HepG2 (cell line): ENCODE results near the gene ZFAND2B. TPM values are rescaled to one million over a fixed set of nuclear protein-coding genes. Genes with fewer than 3 reads are reported as not detected.

Experiments used
- AGO1 ChIP-seq: fragments of 200-400 bp; formaldehyde crosslinking; IDR thresholded peaks from 2 replicates; pipeline ENCODE4 v1.6.1; 2017; ENCODE audit warnings: mild to moderate bottlenecking, low read depth, low read length, moderate library complexity; ENCODE audit not compliant: poor library complexity, severe bottlenecking
- ARID3A ChIP-seq: IDR thresholded peaks from 2 replicates; pipeline ENCODE4 v1.6.1; 2012; ENCODE audit warnings: low read depth, low read length, improper control_type of control experiment
- ELF3 ChIP-seq: IDR thresholded peaks from 2 replicates; pipeline ENCODE4 v1.6.1; 2016; ENCODE audit warnings: missing genetic modification reagents, missing compliant biosample characterization
- HIVEP1 ChIP-seq: sonication (generic); formaldehyde crosslinking; IDR thresholded peaks from 2 replicates; pipeline ENCODE4 v1.4.0; 2020; ENCODE audit warnings: mild to moderate bottlenecking, missing genetic modification reagents
- HNF4G ChIP-seq, 2 experiments: sonication (generic) in 1 of 2; formaldehyde crosslinking in 1 of 2; IDR thresholded peaks; 2 replicates each; pipeline versions ENCODE4 v1.4.0 to v1.6.1; 2011 to 2020; ENCODE audit warnings: borderline replicate concordance in 2 of 2, low read depth in 2 of 2, mild to moderate bottlenecking in 2 of 2, low read length in 1 of 2, missing genetic modification reagents in 1 of 2, moderate library complexity in 1 of 2
- KDM2A ChIP-seq: sonication (generic); formaldehyde crosslinking; IDR thresholded peaks from 2 replicates; pipeline ENCODE4 v1.4.0; 2020; ENCODE audit warnings: low read depth, missing genetic modification reagents, borderline replicate concordance
- KLF9 ChIP-seq: IDR thresholded peaks from 2 replicates; pipeline ENCODE4 v1.6.1; 2016; ENCODE audit warnings: low read depth
- MATR3 ChIP-seq: sonication (generic); formaldehyde crosslinking; IDR thresholded peaks from 2 replicates; pipeline ENCODE4 v1.4.0; 2020; ENCODE audit warnings: missing genetic modification reagents
- MXD3 ChIP-seq: IDR thresholded peaks from 2 replicates; pipeline ENCODE4 v1.6.1; 2016; ENCODE audit warnings: mild to moderate bottlenecking, missing biosample characterization, missing genetic modification reagents
- NR2C2 ChIP-seq: sonication (generic); formaldehyde crosslinking; IDR thresholded peaks from 2 replicates; pipeline ENCODE4 v1.4.0; 2020; ENCODE audit warnings: missing genetic modification reagents, mild to moderate bottlenecking, moderate library complexity, borderline replicate concordance
- PAWR ChIP-seq: sonication (generic); formaldehyde crosslinking; IDR thresholded peaks from 2 replicates; pipeline ENCODE4 v1.4.0; 2020; ENCODE audit warnings: missing genetic modification reagents, mild to moderate bottlenecking, borderline replicate concordance
- REPIN1 ChIP-seq: sonication (generic); formaldehyde crosslinking; IDR thresholded peaks from 2 replicates; pipeline ENCODE4 v1.8.0; 2022; ENCODE audit warnings: missing genetic modification reagents, low read depth, mild to moderate bottlenecking, borderline replicate concordance
- SALL1 ChIP-seq: sonication (generic); formaldehyde crosslinking; IDR thresholded peaks from 2 replicates; pipeline ENCODE4 v1.8.0; 2022; ENCODE audit warnings: mild to moderate bottlenecking, missing genetic modification reagents
- SCMH1 ChIP-seq: sonication (generic); formaldehyde crosslinking; IDR thresholded peaks from 2 replicates; pipeline ENCODE4 v1.9.0; 2021; ENCODE audit warnings: missing genetic modification reagents, mild to moderate bottlenecking, borderline replicate concordance
- SIX1 ChIP-seq: sonication (generic); formaldehyde crosslinking; IDR thresholded peaks from 2 replicates; pipeline ENCODE4 v1.4.0; 2020; ENCODE audit warnings: missing genetic modification reagents, borderline replicate concordance
- SMAD9 ChIP-seq: sonication (generic); formaldehyde crosslinking; IDR thresholded peaks from 2 replicates; pipeline ENCODE4 v1.5.1; 2020; ENCODE audit warnings: mild to moderate bottlenecking, missing genetic modification reagents
- SYNCRIP ChIP-seq: fragments of 200-400 bp; formaldehyde crosslinking; IDR thresholded peaks from 2 replicates; pipeline ENCODE4 v1.6.1; 2018; ENCODE audit warnings: mild to moderate bottlenecking, low read depth, low read length; ENCODE audit not compliant: insufficient read depth
- ZBTB33 ChIP-seq: sonication (generic); formaldehyde crosslinking; IDR thresholded peaks from 2 replicates; pipeline ENCODE4 v1.4.0; 2020; ENCODE audit warnings: missing genetic modification reagents
- ZBTB8A ChIP-seq: sonication (generic); formaldehyde crosslinking; IDR thresholded peaks from 2 replicates; pipeline ENCODE4 v1.4.0; 2020; ENCODE audit warnings: mild to moderate bottlenecking, low read depth, missing genetic modification reagents, borderline replicate concordance
- ZNF513 ChIP-seq: sonication (generic); formaldehyde crosslinking; conservative IDR thresholded peaks from 2 replicates; pipeline ENCODE4 v1.5.0; 2020; ENCODE audit warnings: missing genetic modification reagents
- ZNF530 ChIP-seq: sonication (generic); formaldehyde crosslinking; IDR thresholded peaks from 2 replicates; pipeline ENCODE4 v1.5.0; 2020; ENCODE audit warnings: low read depth, mild to moderate bottlenecking, missing genetic modification reagents
- ZNF576 ChIP-seq: sonication (generic); formaldehyde crosslinking; IDR thresholded peaks from 2 replicates; pipeline ENCODE4 v1.4.0; 2020; ENCODE audit warnings: mild to moderate bottlenecking, missing genetic modification reagents
- ZNF879 ChIP-seq: sonication (generic); formaldehyde crosslinking; IDR thresholded peaks from 2 replicates; pipeline ENCODE4 v1.8.1; 2023; ENCODE audit warnings: missing genetic modification reagents
- polyA plus RNA-seq, 8 experiments: library from polyadenylated mRNA; depleted of rRNA in 3 of 8; stranded (reverse) in 7 of 8; unstranded in 1 of 8; fragments of >200 nt; fragmentation: Illumina TruSeq in 4 of 8; extraction: Trizol in 4 of 8; gene quantifications; 2 replicates each; pipeline versions ENCODE4 v1.2.1 to v1.2.3, GENCODE V29; 2011 to 2016; ENCODE audit warnings: low read depth in 4 of 8, missing spikeins in 1 of 8, mixed read lengths in 1 of 8; ENCODE audit not compliant: insufficient read depth in 1 of 8
- total RNA-seq, 5 experiments: library from RNA; depleted of rRNA; stranded (reverse); fragments of >200 nt; fragmentation: Illumina TruSeq; extraction: Trizol; gene quantifications; 2 replicates each; pipeline ENCODE4 v1.2.3, GENCODE V29; 2016; ENCODE audit warnings: low read depth in 1 of 5

ZFAND2B gene
- total and polyA plus RNA-seq, 2 of the 13 experiments (the other 11 are each of a cell fraction or from before 2014, with no cell fraction given): 53.3 to 115 TPM

- no peak for TF ChIP-seq MATR3 (CRISPR knock-in tag)
- TF ChIP-seq ZNF513 (CRISPR knock-in tag): no peak
- 0 out of 2 replicates have a peak, but pooled peaks have one; percentile 0 for TF ChIP-seq NR2C2 (CRISPR knock-in tag)
- no peak for TF ChIP-seq SCMH1 (CRISPR knock-in tag)
- TF ChIP-seq ZNF879 (CRISPR knock-in tag): no peak
- no peak for TF ChIP-seq HNF4G (IDR thresholded peaks at IDR 0.05; ENCODE audit: borderline replicate concordance, low read depth, low read length)
- no peak for TF ChIP-seq HNF4G (CRISPR knock-in tag; IDR thresholded peaks at IDR 0.05; ENCODE audit: borderline replicate concordance, low read depth)
- no peak for TF ChIP-seq KDM2A (CRISPR knock-in tag)
- TF ChIP-seq SYNCRIP: no peak
- TF ChIP-seq ZBTB33 (CRISPR knock-in tag): peak; percentile 53; the same call in 1 of the 2 replicates
- no peak for TF ChIP-seq ELF3 (CRISPR knock-in tag)
- no peak for TF ChIP-seq ZNF576 (CRISPR knock-in tag)
- TF ChIP-seq ZNF530 (CRISPR knock-in tag): no peak
- TF ChIP-seq ZBTB8A (CRISPR knock-in tag): no peak
- TF ChIP-seq REPIN1: no peak
- no peak for TF ChIP-seq SMAD9 (CRISPR knock-in tag)
- no peak for TF ChIP-seq PAWR (CRISPR knock-in tag)
- TF ChIP-seq AGO1: peak; percentile 32
- no peak for TF ChIP-seq SIX1 (CRISPR knock-in tag)
- 0 out of 2 replicates have a peak, but pooled peaks have one; percentile 23 for TF ChIP-seq SALL1 (CRISPR knock-in tag)
- TF ChIP-seq ARID3A: no peak
- TF ChIP-seq HIVEP1 (CRISPR knock-in tag): no peak
- TF ChIP-seq MXD3: no peak
- TF ChIP-seq KLF9 (CRISPR knock-in tag): no peak
Measured at GRCh38 chr2:219215871-219216534, 9.4 kb downstream of the ZFAND2B start (continued).
